Activated CD8-positive, alpha-beta T cell treated with anti-CD3 and anti-CD28 coated beads, Interleukin-2, amount 10 ng/mL, durations not matched to agents 7 days and 5 days (primary cell): ENCODE measurements around the gene DEFB132. TPM values are rescaled to one million over a fixed set of nuclear protein-coding genes. Genes with fewer than 3 reads are reported as not detected.

Experiments used
- ATAC-seq: fragments of 150-1000 bp; cut with Tn5 transposase; one replicate; pipeline ENCODE4 v1.10.0; 2021; ENCODE audit warnings: moderate library complexity
- CTCF ChIA-PET: fragments of 350-600 bp; sonication (Branson Sonifier 250); formaldehyde crosslinking; loops from one replicate; lab custom pipeline; 2021; ENCODE audit warnings: antibody characterized with exemption; lab: Charles Lee
- POLR2A ChIA-PET: fragments of 350-600 bp; sonication (Branson Sonifier 250); formaldehyde crosslinking; loops from one replicate; lab custom pipeline; 2021; ENCODE audit warnings: antibody characterized with exemption; lab: Charles Lee
- DNase-seq: peaks from one replicate; pipeline ENCODE4 v3.0.0-alpha.2; 2020
- H3K27ac Mint-ChIP-seq: one replicate; pipeline ENCODE4 v1.8.0; 2021; ENCODE audit warnings: mild to moderate bottlenecking, mixed read lengths
- H3K27me3 Mint-ChIP-seq: one replicate; pipeline ENCODE4 v1.8.0; 2021; ENCODE audit warnings: low read depth, mixed read lengths
- H3K36me3 Mint-ChIP-seq: one replicate; pipeline ENCODE4 v1.8.0; 2021; ENCODE audit warnings: low read depth, mixed read lengths
- H3K4me1 Mint-ChIP-seq: one replicate; pipeline ENCODE4 v1.8.0; 2021; ENCODE audit warnings: low read depth, mixed read lengths
- H3K4me3 Mint-ChIP-seq: one replicate; pipeline ENCODE4 v1.8.0; 2021; ENCODE audit warnings: mild to moderate bottlenecking, mixed read lengths
- H3K9me3 Mint-ChIP-seq: one replicate; pipeline ENCODE4 v1.8.0; 2022; ENCODE audit warnings: mixed read lengths; ENCODE audit not compliant: insufficient read depth
- total RNA-seq, 2 experiments: library from RNA; stranded (reverse); gene quantifications; one replicate each; pipeline ENCODE4 v1.2.3, GENCODE V29; 2021

DEFB132 gene
- total RNA-seq, 2 experiments from 2014 or later = not detected

GRCh38 chr20:278607-279571 lies 21.4 kb downstream of the DEFB132 start:
- H3K9me3 Mint-ChIP-seq = no peaks in the 10 kb centered on the region
- ChIA-PET CTCF (interaction anchor here (0.6 to 1.4 kb wide), 4 partner anchors 11 to 55 kb away, joined by 3 to 5 read pairs (median 4); no protein-coding TSS in a partner anchor), POLR2A (no interaction called here)
- H3K36me3 Mint-ChIP-seq = peaks cover 2% of the 10 kb centered on the region
- no peak for ATAC-seq
- H3K4me1 Mint-ChIP-seq = no peaks in the 10 kb centered on the region
- H3K27me3 Mint-ChIP-seq = no peaks in the 10 kb centered on the region
- DNase-seq = no peak
- H3K4me3 Mint-ChIP-seq = peak overlapping the region; percentile 34
- no peak overlapping the region for H3K27ac Mint-ChIP-seq

GRCh38 chr20:284172-284571 lies 26.6 kb downstream of the DEFB132 start:
- Mint-ChIP-seq H3K4me1 (peaks cover 7% of the 10 kb centered on the region), H3K4me3 (no peak overlapping the region), H3K27me3 (no peaks in the 10 kb centered on the region), H3K9me3 (no peaks in the 10 kb centered on the region), H3K36me3 (no peaks in the 10 kb centered on the region), H3K27ac (no peak overlapping the region)
- ATAC-seq (no peak), DNase-seq (no peak)
- ChIA-PET CTCF (interaction anchor here (0.9 kb wide), 1 partner anchor 46 kb away, joined by 3 read pairs; no protein-coding TSS in a partner anchor), POLR2A (no interaction called here)

DNA sequence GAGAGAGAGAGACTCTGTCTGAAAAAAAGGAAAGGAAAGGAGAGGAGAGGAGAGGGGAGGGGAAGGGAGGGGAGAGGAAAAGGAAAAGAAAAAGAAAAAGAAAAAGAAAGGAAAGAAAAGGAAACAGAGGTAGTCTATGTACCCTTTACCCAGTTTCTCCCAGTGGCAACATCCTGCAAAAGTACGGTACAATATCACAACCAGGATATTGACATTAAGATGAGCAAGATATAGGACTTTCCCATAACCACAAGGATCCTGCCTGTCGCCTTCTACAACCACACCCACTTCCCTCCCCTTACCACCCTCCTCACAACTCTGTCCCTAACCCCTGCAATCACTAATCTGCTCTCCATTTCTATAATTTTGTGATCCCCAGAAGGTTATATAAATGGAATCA lies 29.0 kb downstream of the DEFB132 start:
- Mint-ChIP-seq H3K36me3 (no peaks in the 10 kb centered on the region), H3K27me3 (no peaks in the 10 kb centered on the region), H3K4me1 (peaks cover 13% of the 10 kb centered on the region), H3K9me3 (no peaks in the 10 kb centered on the region), H3K27ac (no peak overlapping the region), H3K4me3 (no peak overlapping the region)
- CTCF ChIA-PET = no interaction called here
- DNase-seq (no peak), ATAC-seq (no peak)
- POLR2A ChIA-PET = no interaction called here

DNA sequence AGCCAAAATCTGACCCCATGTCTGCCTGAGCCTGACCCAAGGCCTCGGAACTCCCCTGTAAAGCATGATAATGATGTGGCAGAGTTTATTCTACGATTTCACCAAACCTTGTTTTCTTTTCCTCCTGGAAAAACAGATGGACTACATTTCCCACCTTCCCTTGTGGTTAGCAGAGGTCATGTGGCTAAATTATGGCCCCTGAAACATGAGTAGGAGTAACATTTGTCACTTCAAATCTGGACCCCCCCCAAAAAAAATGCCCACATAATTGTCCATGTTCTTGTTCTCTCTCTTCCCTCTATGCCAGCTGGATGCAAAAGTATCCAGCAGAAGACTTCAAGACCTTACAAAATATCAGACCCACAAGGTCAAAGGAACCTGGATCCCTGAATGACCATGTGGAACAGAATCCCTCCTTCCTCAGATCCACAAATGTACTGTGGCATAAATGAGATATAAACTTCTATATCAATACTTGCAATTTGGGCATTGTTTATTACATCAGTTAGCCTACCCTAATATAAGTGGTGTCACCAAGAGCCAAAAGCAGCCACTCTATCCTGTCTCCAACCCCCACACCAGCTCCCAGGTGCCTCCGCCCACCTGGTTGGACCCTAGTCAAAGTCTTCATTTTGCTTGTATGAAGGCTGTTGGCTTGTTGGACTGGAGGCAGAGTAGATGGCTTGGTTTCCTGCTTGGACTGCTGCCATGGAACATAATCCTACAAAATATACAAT lies 31.6 kb downstream of the DEFB132 start:
- POLR2A ChIA-PET = no interaction called here
- no peak for DNase-seq
- H3K27me3 Mint-ChIP-seq = no peaks in the 10 kb centered on the region
- H3K27ac Mint-ChIP-seq = no peak overlapping the region
- no peaks in the 10 kb centered on the region for H3K9me3 Mint-ChIP-seq
- no peaks in the 10 kb centered on the region for H3K36me3 Mint-ChIP-seq
- CTCF ChIA-PET = interaction anchor here (1.2 to 2.0 kb wide), 4 partner anchors 23 to 42 kb away, joined by 3 to 11 read pairs (median 4); partner anchors contain the start of gene SOX12
- peaks cover 13% of the 10 kb centered on the region for H3K4me1 Mint-ChIP-seq
- H3K4me3 Mint-ChIP-seq = no peak overlapping the region
- no peak for ATAC-seq

- ATAC-seq (no peak), DNase-seq (no peak)
- no peak overlapping the region for H3K27ac Mint-ChIP-seq
- CTCF ChIA-PET = interaction anchor here (1.2 to 2.0 kb wide), 3 partner anchors 24 to 42 kb away, joined by 4 to 11 read pairs (median 5); partner anchors contain the start of gene SOX12
- H3K4me1 Mint-ChIP-seq = peaks cover 14% of the 10 kb centered on the region
- H3K9me3 Mint-ChIP-seq = no peaks in the 10 kb centered on the region
- POLR2A ChIA-PET = no interaction called here
- no peaks in the 10 kb centered on the region for H3K36me3 Mint-ChIP-seq
- no peak overlapping the region for H3K4me3 Mint-ChIP-seq
- H3K27me3 Mint-ChIP-seq = no peaks in the 10 kb centered on the region
Measured at GRCh38 chr20:289693-290083, 32.2 kb downstream of the DEFB132 start.

DNA sequence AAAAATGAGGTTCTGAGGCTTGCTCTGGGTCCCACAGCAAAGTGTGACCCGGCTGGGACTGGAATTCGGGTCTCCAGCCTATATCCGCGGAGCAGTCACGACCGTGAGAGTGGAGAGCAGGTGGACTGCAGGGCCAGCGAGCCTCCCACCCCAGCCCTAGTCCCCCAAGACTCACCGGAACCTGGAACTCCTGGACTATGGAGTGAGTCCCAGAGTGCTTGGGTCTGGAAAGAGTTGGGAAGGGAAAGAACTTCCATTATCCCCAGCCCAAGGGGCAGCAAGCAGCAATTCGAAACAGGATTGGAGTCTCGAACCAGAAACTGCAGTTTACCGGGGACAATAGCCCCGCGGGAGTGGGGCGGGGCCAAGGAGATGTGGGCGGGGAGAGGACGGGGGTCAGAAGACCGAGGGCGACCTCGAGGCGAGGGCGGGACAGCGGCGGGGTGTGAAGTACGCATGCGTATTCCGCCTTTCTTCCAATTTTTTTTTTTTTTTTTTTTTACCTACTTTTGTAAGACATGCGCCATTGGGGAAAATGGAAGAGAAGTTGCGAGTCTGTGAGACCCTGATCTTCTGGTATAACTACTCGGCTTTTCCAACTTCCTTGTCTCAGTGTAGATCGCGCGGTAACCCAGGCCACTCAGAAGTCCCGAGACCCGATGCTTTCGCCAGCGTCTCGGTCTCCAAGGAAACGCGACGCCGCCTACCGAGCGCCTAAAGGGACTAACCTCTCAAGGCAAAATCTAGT lies 32.7 kb downstream of the DEFB132 start, which contains the start of gene C20orf96:
Gene C20orf96, minus strand, starts transcription at position 667 of the 748 bp plus-strand sequence. Its CDS starts 140 bp downstream, at position 527.
- ChIA-PET CTCF (interaction anchor here (1.2 to 2.0 kb wide), 3 partner anchors 24 to 41 kb away, joined by 4 to 11 read pairs (median 5); partner anchors contain the start of gene SOX12), POLR2A (no interaction called here)
- no peaks in the 10 kb centered on the region for H3K27me3 Mint-ChIP-seq
- no peaks in the 10 kb centered on the region for H3K9me3 Mint-ChIP-seq
- H3K27ac Mint-ChIP-seq = no peak within 1 kb of the TSS
- peaks cover 17% of the 10 kb centered on the region for H3K4me1 Mint-ChIP-seq
- no peaks in the 10 kb centered on the region for H3K36me3 Mint-ChIP-seq
- ATAC-seq (peak; percentile 96), DNase-seq (peak; percentile 93)
- no peak within 1 kb of the TSS for H3K4me3 Mint-ChIP-seq

DNA sequence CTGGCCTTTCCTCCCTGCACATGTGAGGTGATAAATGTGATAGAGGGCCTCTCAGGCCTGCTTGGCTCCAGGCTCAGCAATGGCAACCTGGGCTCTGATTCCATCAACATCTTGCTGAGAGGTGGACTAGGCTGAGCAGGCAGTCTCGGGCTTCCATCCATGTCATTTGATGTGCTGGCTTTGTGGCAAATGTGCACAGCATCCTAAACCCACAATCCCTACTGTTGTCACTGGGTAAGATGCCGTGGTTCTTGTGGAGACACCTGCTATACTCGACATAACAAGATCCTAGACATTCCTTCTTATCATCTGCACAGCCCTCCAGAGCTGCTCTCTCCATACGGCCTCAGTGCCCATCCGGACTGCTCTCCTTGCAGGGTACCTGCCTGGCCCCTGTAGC lies 37.1 kb downstream of the DEFB132 start:
- ChIA-PET POLR2A (interaction anchor here (0.8 kb wide), 1 partner anchor 29 kb away, joined by 3 read pairs; no protein-coding TSS in a partner anchor), CTCF (interaction anchor here (1.2 to 3.5 kb wide), 3 partner anchors 26 to 36 kb away, joined by 3 to 12 read pairs (median 6); partner anchors contain the start of gene SOX12)
- Mint-ChIP-seq H3K9me3 (no peaks in the 10 kb centered on the region), H3K27ac (no peak overlapping the region), H3K4me1 (peaks cover 33% of the 10 kb centered on the region), H3K4me3 (no peak overlapping the region), H3K27me3 (no peaks in the 10 kb centered on the region), H3K36me3 (peaks cover 19% of the 10 kb centered on the region)
- DNase-seq (no peak), ATAC-seq (no peak)

DNA sequence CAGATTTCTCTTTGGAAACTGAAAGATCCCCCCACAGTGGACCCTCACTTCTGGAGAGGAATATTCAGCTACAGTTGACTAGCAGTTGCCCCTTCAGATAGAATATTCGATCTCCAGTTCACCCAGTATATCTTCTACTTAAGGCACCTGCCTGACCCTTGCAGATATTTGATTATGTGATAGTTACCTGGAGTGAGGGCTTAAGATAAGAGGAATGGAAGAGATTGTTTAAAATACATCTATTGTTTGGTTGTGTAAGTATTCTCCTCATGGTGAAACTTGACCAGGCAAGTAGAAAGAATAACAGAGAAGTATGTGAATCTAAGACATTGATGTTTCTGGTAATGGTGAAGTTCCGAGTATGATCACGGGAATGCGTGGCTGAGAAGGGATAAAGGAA lies 38.3 kb downstream of the DEFB132 start:
- ATAC-seq (no peak), DNase-seq (no peak)
- H3K27ac Mint-ChIP-seq = peak overlapping the region; percentile 68
- H3K4me3 Mint-ChIP-seq = peak overlapping the region; percentile 99
- H3K27me3 Mint-ChIP-seq = no peaks in the 10 kb centered on the region
- H3K4me1 Mint-ChIP-seq = peaks cover 40% of the 10 kb centered on the region
- no peaks in the 10 kb centered on the region for H3K9me3 Mint-ChIP-seq
- ChIA-PET POLR2A (no interaction called here), CTCF (interaction anchor here (3.5 kb wide), 1 partner anchor 35 kb away, joined by 12 read pairs; no protein-coding TSS in a partner anchor)
- H3K36me3 Mint-ChIP-seq = peaks cover 29% of the 10 kb centered on the region

DNA sequence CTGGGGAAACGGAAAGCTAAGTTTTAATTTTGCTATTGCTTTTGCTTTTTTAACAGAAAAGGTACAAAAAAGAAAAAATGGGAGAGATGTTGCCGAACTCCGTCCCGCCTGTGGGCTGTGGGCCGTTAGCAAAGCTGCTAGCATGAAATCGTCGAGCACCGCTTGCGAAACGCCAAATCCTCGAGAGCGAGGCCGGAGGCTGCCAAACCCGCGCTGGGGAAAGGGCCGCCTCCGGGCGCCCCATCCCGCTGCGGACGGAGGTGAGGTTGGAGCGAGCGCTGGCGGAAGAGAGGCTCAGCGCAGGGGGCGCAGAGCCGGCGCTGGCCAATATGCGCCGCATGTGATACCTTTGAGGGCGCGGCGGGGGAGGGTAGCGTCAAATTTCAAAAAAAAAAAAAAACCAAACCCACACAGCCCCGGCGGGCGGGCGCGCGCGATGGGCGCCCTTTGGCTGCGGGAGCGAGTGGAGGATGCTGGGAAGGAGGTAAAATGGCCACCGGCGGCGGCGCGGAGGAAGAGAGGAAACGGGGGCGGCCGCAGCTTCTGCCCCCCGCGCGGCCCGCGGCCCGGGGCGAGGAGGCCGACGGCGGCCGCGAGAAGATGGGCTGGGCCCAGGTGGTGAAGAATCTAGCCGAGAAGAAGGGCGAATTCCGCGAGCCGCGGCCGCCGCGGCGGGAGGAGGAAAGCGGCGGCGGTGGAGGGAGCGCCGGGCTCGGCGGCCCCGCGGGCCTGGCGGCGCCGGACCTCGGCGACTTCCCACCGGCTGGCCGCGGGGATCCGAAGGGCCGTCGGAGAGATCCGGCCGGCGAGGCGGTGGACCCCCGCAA lies 39.8 kb downstream of the DEFB132 start, which contains the start of gene ZCCHC3:
Gene ZCCHC3, plus strand, starts transcription at position 473 of the 827 bp plus-strand sequence. Its CDS starts 17 bp downstream, at position 490.
- peak within 1 kb of the TSS; percentile 99 for H3K4me3 Mint-ChIP-seq
- ChIA-PET POLR2A (interaction anchor here (1.0 to 5.0 kb wide), 6 partner anchors 12 to 246 kb away, joined by 3 to 49 read pairs (median 4); partner anchors contain the start of genes CSNK2A1, NRSN2 and SOX12), CTCF (interaction anchor here (1.1 to 4.9 kb wide), 3 partner anchors 26 to 33 kb away, joined by 5 to 32 read pairs (median 19); partner anchors contain the start of gene SOX12)
- peak; percentile 89 for DNase-seq
- H3K9me3 Mint-ChIP-seq = no peaks in the 10 kb centered on the region
- ATAC-seq = peak; percentile 87
- H3K4me1 Mint-ChIP-seq = peaks cover 54% of the 10 kb centered on the region
- H3K27me3 Mint-ChIP-seq = no peaks in the 10 kb centered on the region
- peaks cover 36% of the 10 kb centered on the region for H3K36me3 Mint-ChIP-seq
- H3K27ac Mint-ChIP-seq = peak within 1 kb of the TSS; percentile 99
